HepG2 (cell line): ENCODE results near the gene IFI35.

Experiments used
- ATF3 ChIP-seq: sonication (generic); formaldehyde crosslinking; IDR thresholded peaks from 2 replicates; pipeline ENCODE4 v1.4.0; 2020; ENCODE audit warnings: missing genetic modification reagents
- THRA ChIP-seq: sonication (generic); formaldehyde crosslinking; IDR thresholded peaks from 2 replicates; pipeline ENCODE4 v1.4.0; 2020; ENCODE audit warnings: missing genetic modification reagents, borderline replicate concordance

- TF ChIP-seq THRA (CRISPR knock-in tag) (no peak), ATF3 (CRISPR knock-in tag) (no peak)
Observed at GRCh38 chr17:42980274-42980765, 26.3 kb upstream of the IFI35 start, which contains the start of gene RUNDC1.
